Thoracic aorta (tissue), 2 donors: ENCODE results near the gene RMRP. TPM values are rescaled to one million over a fixed set of nuclear protein-coding genes. Genes with fewer than 3 reads are reported as not detected.

Experiments used
- ATAC-seq: fragments of 150-250 bp; one replicate; pipeline ENCODE4 v1.8.0; 2017; ENCODE audit warnings: low read depth; ENCODE audit not compliant: insufficient number of reproducible peaks, low FRiP score
- DNase-seq: peaks from one replicate; pipeline ENCODE4 v3.0.0-alpha.2; 2020; ENCODE audit warnings: low spot score
- H3K27ac ChIP-seq, 2 donors: fragments of 200-600 bp; sonication (generic); 1 replicate in 1 of 2; 2 replicates in 1 of 2; pipeline ENCODE4 v1.5.1; 2016; ENCODE audit warnings: mild to moderate bottlenecking in 2 of 2, moderate library complexity in 2 of 2
- H3K27me3 ChIP-seq: fragments of 200-600 bp; sonication (generic); replicated peaks from 2 replicates; pipeline ENCODE4 v1.6.0; 2016; ENCODE audit warnings: mild to moderate bottlenecking; ENCODE audit not compliant: insufficient read depth
- H3K36me3 ChIP-seq: fragments of 200-600 bp; sonication (generic); one replicate; pipeline ENCODE4 v1.5.1; 2016
- H3K4me1 ChIP-seq, 2 donors: fragments of 200-600 bp; sonication (generic); 1 replicate in 1 of 2; 2 replicates in 1 of 2; pipeline versions ENCODE4 v1.5.1 to v1.6.0; 2016; ENCODE audit warnings: low read depth in 2 of 2, mild to moderate bottlenecking in 1 of 2; ENCODE audit not compliant: control insufficient read depth in 1 of 2
- H3K4me3 ChIP-seq: fragments of 200-600 bp; sonication (generic); 2 replicates; pipeline ENCODE4 v1.5.1; 2016; ENCODE audit warnings: mild to moderate bottlenecking
- H3K9me3 ChIP-seq: fragments of 200-600 bp; sonication (generic); 2 replicates; pipeline ENCODE4 v1.5.1; 2016
- total RNA-seq, 2 donors: library from RNA; depleted of rRNA; stranded (reverse); fragments of >200 nt; gene quantifications; one replicate each; pipeline versions ENCODE4 v1.1.0 to v1.2.3, GENCODE V29; 2016
- TF ChIP-seq, protein P1 (sequence below): fragments of 200-600 bp; sonication (generic); IDR thresholded peaks from one replicate; pipeline ENCODE4 v1.5.1; 2019; ENCODE audit warnings: antibody characterized with exemption

The RMRP gene
- total RNA-seq, 2 donors from 2014 or later, result 1,550 to 5,543 TPM

GRCh38 chr9:35653611-35654010 is 4.2 kb downstream of the RMRP start:
- no peaks in the 10 kb centered on the region for H3K36me3 ChIP-seq
- DNase-seq (no peak), ATAC-seq (no peak)
- peaks cover 20 to 53% of the 10 kb centered on the region in 2 donors for H3K4me1 ChIP-seq
- TF ChIP-seq, protein P1, sequence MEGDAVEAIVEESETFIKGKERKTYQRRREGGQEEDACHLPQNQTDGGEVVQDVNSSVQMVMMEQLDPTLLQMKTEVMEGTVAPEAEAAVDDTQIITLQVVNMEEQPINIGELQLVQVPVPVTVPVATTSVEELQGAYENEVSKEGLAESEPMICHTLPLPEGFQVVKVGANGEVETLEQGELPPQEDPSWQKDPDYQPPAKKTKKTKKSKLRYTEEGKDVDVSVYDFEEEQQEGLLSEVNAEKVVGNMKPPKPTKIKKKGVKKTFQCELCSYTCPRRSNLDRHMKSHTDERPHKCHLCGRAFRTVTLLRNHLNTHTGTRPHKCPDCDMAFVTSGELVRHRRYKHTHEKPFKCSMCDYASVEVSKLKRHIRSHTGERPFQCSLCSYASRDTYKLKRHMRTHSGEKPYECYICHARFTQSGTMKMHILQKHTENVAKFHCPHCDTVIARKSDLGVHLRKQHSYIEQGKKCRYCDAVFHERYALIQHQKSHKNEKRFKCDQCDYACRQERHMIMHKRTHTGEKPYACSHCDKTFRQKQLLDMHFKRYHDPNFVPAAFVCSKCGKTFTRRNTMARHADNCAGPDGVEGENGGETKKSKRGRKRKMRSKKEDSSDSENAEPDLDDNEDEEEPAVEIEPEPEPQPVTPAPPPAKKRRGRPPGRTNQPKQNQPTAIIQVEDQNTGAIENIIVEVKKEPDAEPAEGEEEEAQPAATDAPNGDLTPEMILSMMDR, result no peak
- no peak overlapping the region for H3K4me3 ChIP-seq
- no peaks in the 10 kb centered on the region for H3K9me3 ChIP-seq
- H3K27me3 ChIP-seq, result no peaks in the 10 kb centered on the region
- peak overlapping the region; percentile 61 to 67 for H3K27ac ChIP-seq

GRCh38 chr9:35652829-35653209 is 5.0 kb downstream of the RMRP start:
- Histone ChIP-seq H3K9me3 (no peaks in the 10 kb centered on the region), H3K27ac (peak overlapping the region; percentile 61 to 67), H3K4me3 (no peak overlapping the region), H3K27me3 (no peaks in the 10 kb centered on the region), H3K36me3 (no peaks in the 10 kb centered on the region), H3K4me1 (peaks cover 20 to 61% of the 10 kb centered on the region in 2 donors)
- TF ChIP-seq, protein P1, result no peak
- no peak for DNase-seq
- no peak for ATAC-seq

GRCh38 chr9:35651956-35652828 is 5.6 kb downstream of the RMRP start:
- H3K27me3 ChIP-seq, result no peaks in the 10 kb centered on the region
- DNase-seq (no peak), ATAC-seq (no peak)
- H3K4me3 ChIP-seq, result no peak overlapping the region
- no peaks in the 10 kb centered on the region for H3K36me3 ChIP-seq
- TF ChIP-seq, protein P1, result no peak
- peak overlapping the region; percentile 89 to 96 for H3K27ac ChIP-seq
- H3K4me1 ChIP-seq, result peaks cover 22 to 63% of the 10 kb centered on the region in 2 donors
- no peaks in the 10 kb centered on the region for H3K9me3 ChIP-seq

GRCh38 chr9:35650341-35651158 is 7.3 kb downstream of the RMRP start, which contains the start of gene SIT1:
Gene SIT1, minus strand, starts transcription at chr9:35650931. Its CDS starts 78 bp downstream, at chr9:35650853.
- no peak for ATAC-seq
- no peak for DNase-seq
- Histone ChIP-seq H3K27ac (peak within 1 kb of the TSS; percentile 89 to 96), H3K9me3 (no peaks in the 10 kb centered on the region), H3K4me3 (peak within 1 kb of the TSS; percentile 56), H3K4me1 (peaks cover 24 to 63% of the 10 kb centered on the region in 2 donors), H3K27me3 (no peaks in the 10 kb centered on the region), H3K36me3 (no peaks in the 10 kb centered on the region)
- TF ChIP-seq, protein P1, result no peak
